ENCODE results near the gene TMEM181. TPM values are rescaled to one million over a fixed set of nuclear protein-coding genes. Genes with fewer than 3 reads are reported as not detected.
"Not testable (repeated sequence)": the region's sequence is repeated elsewhere in the genome, so short reads cannot be mapped to it uniquely, and the experiment has no call there.

Gene TMEM181
- total RNA-seq, 1 donor from 2014 or later = 10.6 TPM

DNA sequence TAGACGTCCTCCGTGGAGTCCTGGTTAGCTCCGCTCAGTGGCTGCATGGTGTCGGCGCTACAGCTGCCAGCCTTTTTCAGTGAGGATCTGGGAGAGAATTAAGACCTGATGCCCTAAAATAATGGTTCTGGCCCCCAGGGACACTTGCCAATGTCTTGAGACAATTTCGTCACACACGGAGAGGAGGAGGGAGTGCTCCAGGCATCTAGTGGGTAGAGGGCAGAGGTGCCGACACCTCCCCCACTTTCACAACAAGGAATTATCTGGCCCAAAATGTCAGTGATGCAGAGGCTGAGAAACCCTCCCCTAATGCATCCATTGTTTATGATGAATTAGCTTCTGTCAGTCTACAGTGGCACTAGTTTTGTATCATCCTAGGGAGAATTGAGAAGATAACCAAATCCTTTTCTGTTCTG is 24.4 kb downstream of the TMEM181 start:
- intact Hi-C loops (cut with DNase I) = no loop called here
- no peak for DNase-seq (ENCODE audit: low spot score)

GRCh38 chr6:158586652-158587051 is 26.8 kb downstream of the TMEM181 start:
- intact Hi-C loops (cut with DNase I) = no loop called here
- DNase-seq (ENCODE audit: low spot score) = no peak

DNA sequence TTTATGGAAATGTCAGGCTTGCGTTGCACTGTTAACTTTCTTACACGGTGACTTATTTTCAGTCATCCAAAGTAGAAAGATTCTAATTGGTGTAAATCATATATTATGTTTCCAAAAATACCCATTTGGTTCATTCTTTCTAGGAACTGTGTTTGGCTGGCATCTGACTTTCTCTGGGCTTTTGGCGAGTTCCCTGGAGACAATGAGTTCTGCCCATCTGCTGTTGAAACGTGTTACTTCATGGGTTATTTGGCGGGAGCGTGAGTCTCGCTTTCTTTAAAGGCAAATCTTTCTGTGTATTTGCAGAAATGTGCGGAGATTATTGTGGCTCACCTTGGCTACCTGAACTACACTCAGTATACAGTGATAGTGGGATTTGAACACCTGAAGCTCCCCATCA is 29.5 kb downstream of the TMEM181 start:
- intact Hi-C loops (cut with DNase I) = no loop called here
- no peak for DNase-seq (ENCODE audit: low spot score)

DNA sequence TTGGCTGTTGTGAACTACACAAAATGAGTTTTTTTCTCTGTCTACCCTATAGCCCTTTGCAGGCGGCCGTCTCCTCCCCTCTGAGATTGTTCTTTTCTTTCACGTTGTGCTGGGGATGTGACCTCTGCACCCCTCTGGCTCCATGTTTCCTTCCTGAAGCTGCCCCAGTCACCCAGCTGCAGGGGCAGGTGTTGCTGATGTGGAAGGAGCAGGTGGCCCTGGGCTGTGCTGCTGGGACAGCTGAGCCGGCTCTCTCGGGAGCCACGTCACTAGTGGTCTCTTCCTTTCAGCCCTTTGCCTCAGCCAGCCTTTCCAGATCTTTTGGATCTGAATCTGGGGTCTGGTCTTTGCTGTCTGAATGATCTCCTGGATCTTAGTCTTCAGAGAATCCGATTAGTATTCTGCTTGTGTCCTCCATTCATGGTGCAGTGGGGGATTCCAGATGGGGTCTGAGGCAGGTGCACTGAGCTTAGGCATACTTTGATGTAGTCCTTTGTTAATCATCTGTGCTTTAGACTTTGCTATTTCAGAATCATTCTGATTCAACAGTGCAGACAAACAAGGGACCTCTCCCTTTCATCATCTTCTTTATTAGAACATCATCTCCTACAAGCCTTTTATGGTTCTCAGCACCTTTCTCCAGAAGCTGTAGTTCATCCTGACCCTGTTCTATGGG is 31.4 kb downstream of the TMEM181 start:
- intact Hi-C loops (cut with DNase I) = no loop called here
- DNase-seq (ENCODE audit: low spot score) = no peak

GRCh38 chr6:158591810-158592209 is 31.9 kb downstream of the TMEM181 start:
- intact Hi-C loops (cut with DNase I) = no loop called here
- DNase-seq (ENCODE audit: low spot score) = no peak

DNA sequence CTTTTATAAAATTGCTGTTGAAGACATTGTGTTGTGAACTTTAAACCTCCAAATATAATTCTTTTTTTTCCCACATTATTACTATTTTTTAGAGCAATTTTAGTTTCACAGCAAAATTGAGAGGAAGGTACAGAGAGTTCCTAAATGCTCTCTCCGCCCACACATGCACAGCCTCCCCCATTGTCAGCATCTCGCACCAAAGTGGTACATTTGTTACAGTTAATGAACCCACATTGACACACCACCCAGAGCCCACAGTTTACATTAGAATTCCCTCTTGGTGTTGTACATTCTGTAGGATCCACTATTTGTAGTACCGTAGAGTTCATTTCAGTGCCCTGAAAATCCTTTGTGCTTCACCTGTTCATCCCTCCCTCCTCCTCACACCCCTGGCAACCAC is 33.8 kb downstream of the TMEM181 start:
- intact Hi-C loops (cut with DNase I) = no loop called here
- DNase-seq (ENCODE audit: low spot score) = no peak

DNA sequence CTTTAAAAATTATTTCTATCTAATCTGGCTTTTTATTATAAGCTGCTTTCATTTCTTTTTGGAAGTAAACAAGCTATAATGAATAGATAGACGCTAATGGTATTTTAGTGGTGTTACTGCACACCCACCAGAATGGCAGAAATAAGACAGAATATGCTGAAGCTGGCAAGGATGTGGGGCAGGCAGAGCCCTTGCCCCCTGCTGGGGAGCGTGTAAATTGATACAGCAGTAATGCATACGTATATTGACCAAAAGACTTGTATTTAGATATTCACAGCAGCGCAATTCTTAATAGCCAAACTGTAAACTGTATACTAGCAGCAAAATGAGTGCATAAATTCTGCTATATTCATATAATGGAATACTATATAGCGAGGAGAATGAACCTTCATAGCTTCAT is 35.3 kb downstream of the TMEM181 start:
- intact Hi-C loops (cut with DNase I) = no loop called here
- no peak for DNase-seq (ENCODE audit: low spot score)

GRCh38 chr6:158596861-158597260 is 37.0 kb downstream of the TMEM181 start:
- intact Hi-C loops (cut with DNase I) = no loop called here
- DNase-seq (ENCODE audit: low spot score) = no peak

GRCh38 chr6:158597565-158597964 is 37.7 kb downstream of the TMEM181 start:
- intact Hi-C loops (cut with DNase I) = no loop called here
- DNase-seq (ENCODE audit: low spot score) = no peak

DNA sequence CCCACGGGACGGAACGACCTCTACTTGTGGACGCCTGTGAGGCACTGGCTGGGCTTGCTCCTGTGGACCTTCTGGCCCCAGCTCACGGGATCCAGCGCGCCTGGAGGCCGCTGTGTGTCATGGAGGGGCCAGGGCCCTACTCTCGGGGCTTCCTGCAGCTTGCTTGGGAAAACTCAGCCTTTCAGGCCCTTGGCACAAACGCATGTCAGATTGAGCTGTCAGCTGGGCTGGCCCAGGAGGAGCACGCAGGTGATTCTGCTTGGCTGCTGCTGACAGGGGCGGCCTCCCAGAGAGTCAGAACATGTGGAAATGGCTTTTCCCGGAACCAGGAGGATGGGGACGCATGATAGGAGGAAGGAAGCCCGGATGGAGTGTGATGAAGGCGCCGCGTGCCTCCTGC is 39.7 kb downstream of the TMEM181 start:
- no peak for DNase-seq (ENCODE audit: low spot score)
- intact Hi-C loops (cut with DNase I) = no loop called here

- DNase-seq (ENCODE audit: low spot score) = no peak
- intact Hi-C loops (cut with DNase I) = loop anchor here (2.0 kb wide), 1 partner anchor 383 kb away; no protein-coding TSS in a partner anchor
These were observed 43.6 kb downstream of the TMEM181 start for GRCh38 chr6:158603261-158604047.

DNA sequence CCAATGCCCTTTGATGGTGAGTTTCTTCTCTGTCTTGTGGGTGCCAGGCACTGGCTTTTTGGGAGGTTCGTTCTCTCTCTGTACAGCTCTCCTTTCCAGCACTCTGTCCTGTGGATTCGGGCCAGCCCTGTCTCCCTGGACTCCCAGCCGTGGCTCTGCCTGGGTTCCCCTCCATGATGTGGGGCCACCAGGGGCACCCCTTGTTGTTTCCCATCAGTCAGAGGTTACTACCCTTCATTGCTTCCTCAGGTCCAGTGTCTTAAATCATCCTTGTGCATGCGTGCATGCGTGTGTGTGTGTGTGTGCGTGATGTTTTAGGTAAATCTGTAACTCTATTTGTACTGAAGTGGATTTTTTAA is 44.1 kb downstream of the TMEM181 start:
- DNase-seq (ENCODE audit: low spot score) = no peak
- intact Hi-C loops (cut with DNase I) = no loop called here

DNA sequence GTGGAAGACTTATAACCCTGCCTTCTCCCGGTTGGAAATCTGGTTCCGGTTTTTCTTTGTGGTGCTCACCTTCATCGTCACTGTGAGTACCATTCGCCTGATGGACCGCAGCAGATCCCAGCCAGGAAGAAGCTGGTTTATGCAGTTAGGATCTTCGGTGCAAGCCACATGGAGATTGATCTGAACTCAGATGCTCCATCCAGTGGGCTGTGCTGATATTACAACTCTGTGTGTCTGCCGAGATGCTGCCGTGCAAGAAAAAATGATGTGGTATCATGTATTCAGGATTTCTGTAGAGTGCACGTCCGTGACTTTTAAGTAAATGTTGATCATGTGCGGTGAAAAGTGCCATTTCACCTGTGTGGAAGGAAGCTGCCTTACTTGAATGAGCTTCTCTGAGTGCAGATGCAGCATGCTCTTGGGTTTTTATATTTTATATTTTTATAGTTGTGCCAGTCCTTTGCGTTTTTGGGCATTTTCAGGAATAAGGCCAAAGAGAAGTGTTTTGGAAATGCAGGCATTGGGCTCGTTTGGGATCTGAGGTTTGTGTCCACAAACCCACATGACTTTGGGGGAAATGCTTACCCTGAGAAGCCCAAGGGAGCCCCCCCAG is 45.5 kb downstream of the TMEM181 start:
- DNase-seq (ENCODE audit: low spot score) = no peak
- intact Hi-C loops (cut with DNase I) = no loop called here

DNA sequence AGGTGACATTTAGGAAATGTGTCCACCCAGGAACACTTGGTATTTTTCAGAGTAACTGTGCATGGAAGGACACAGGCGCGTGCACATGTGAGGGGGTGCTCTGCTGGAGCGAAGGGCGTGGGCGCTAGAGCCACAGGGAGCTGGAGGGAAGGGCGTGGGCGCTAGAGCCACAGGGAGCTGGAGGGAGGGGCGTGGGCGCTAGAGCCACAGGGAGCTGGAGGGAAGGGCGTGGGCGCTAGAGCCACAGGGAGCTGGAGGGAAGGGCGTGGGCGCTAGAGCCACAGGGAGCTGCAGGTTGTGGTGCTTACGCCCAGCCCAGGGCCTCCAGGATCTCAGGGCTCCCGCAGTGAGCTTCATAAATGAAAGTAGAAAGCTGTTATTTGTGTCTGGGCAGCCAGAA is 46.1 kb downstream of the TMEM181 start:
- DNase-seq (ENCODE audit: low spot score); intact Hi-C loops (cut with DNase I): not testable (repeated sequence)

DNA sequence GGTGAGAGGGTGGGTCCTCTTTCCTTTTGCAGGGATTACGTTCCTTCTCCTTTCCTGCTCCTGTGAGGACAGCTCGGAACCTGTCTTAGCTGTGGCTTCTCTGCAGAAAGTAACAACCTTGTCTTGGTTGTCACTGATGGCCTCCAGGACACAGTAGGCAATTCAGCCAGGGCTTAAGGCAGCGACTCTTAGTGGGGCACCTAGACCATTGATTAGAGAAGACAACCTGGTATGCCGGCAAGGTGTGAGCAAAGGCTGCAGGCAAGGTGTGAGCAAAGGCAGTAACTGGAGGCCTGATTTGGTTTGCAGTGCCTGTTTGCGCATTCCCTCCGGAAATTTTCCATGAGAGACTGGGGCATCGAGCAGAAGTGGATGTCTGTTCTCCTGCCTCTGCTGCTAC is 47.0 kb downstream of the TMEM181 start:
- intact Hi-C loops (cut with DNase I) = no loop called here
- DNase-seq (ENCODE audit: low spot score) = no peak

DNA sequence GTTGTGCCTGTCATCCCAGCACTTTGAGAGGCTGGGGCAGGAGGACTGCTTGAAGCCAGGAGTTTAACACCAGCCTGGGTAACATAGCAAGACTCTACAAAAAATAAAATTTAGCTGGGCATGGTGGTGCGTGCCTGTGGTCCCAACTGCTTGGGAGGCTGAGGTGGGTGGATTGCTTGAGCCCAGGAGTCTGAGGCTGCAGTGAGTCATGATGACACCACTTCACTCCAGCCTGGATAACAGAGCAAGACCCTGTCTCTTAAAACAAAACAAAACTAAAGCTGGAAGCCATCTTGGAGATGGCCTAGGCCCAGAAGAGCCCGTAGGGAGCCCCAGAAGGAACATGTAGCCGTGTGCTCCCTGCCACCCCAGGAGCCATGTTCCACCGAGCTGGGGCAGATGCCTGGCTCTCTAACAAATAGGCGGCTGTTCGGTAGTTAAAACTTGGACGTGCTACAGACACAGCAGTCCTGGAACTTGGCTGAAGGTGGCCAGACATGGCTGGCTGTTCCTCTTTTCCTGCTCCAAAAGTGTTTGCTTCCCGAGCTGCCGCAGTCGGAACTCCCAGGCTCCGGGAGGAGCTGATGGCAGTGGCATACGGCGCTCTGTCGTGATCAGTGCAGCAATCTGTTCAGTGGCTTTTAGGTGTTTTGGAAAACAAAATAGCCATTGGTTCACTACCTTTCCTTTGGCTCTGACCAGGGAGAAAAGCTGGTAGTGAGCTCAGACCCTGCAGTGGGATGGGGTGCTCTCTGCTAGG is 47.7 kb downstream of the TMEM181 start:
- intact Hi-C loops (cut with DNase I) = no loop called here
- DNase-seq (ENCODE audit: low spot score) = no peak

- intact Hi-C loops (cut with DNase I) = no loop called here
These were observed 48.3 kb downstream of the TMEM181 start for GRCh38 chr6:158608221-158608620.

DNA sequence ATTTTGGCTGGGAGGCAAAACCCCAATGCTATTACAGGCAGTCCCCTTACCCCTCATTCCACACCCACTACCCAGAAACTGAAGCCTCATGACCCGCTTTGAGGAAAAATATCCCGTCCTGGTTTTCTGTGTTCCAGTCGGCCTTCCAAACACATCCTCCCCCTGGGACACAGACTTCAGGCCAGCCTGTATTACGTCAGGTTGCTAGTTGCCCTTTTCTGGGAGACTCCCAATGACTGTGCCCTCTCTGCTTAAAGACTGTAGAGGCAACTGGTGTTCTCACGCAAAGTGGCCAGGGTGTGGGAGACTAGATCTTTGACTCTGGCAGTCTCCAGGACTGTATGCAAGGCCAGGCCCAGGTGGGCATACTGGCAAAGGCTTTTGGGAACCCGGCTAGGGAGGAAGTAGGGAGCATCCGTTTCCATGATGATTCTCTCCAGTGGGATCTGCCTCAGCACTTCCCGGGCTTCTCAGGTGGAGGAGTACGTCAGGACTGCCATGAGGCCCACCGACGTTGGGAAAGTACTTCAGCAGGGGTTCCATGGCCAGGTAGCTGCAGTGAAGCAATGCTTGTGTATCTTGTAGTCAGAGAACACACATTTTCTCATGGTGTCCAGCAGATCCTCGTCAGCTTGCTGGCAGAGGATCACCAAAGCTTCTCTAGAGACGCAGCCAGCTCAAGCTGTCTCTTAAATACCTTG is 49.7 kb downstream of the TMEM181 start:
- intact Hi-C loops (cut with DNase I) = no loop called here

More at GRCh38 chr6:158608221-158608620, 48.3 kb downstream of the TMEM181 start:
- DNase-seq (ENCODE audit: low spot score) = no peak

GRCh38 chr6:158610319-158610968 is 50.6 kb downstream of the TMEM181 start:
- intact Hi-C loops (cut with DNase I) = no loop called here
- no peak for DNase-seq (ENCODE audit: low spot score)

More for the DNA sequence above, 49.7 kb downstream of the TMEM181 start:
- no peak for DNase-seq (ENCODE audit: low spot score)
